K562 (cell line): ENCODE results near the gene SPTBN4. TPM values are rescaled to one million over a fixed set of nuclear protein-coding genes. Genes with fewer than 3 reads are reported as not detected.

Source experiments
- ELF2 ChIP-seq: fragments of 250-450 bp; sonication (Bioruptor Pico); IDR thresholded peaks from 2 replicates; pipeline ENCODE4 v1.5.0; 2021; ENCODE audit warnings: mild to moderate bottlenecking
- PPARD ChIP-seq: fragments of 250-450 bp; sonication (Bioruptor Pico); IDR thresholded peaks from 2 replicates; pipeline ENCODE4 v1.8.0; 2022; ENCODE audit warnings: inconsistent platforms, mild to moderate bottlenecking, moderate library complexity
- SIX5 ChIP-seq, 2 experiments: IDR thresholded peaks; 2 replicates each; pipeline ENCODE4 v1.6.1; 2011; ENCODE audit warnings: low read length in 2 of 2, borderline replicate concordance in 1 of 2, low read depth in 1 of 2, mild to moderate bottlenecking in 1 of 2, moderate library complexity in 1 of 2; ENCODE audit not compliant: insufficient read depth in 1 of 2
- polyA plus RNA-seq, 8 experiments: library from polyadenylated mRNA; depleted of rRNA in 4 of 8; stranded (reverse) in 5 of 8; unstranded in 3 of 8; fragments of >200 nt; fragmentation: Nextera tagmentation in 2 of 8; fragmentation: Illumina TruSeq in 1 of 8; extraction: Ambion mirVana in 2 of 8; extraction: Trizol in 1 of 8; gene quantifications; 2 replicates each; pipeline versions ENCODE4 v1.2.1 to v1.2.3, GENCODE V29; 2011 to 2014; ENCODE audit warnings: inconsistent platforms in 1 of 8, missing spikeins in 1 of 8
- total RNA-seq, 7 experiments: library from RNA; depleted of rRNA in 6 of 7; stranded (reverse); fragments of >200 nt in 6 of 7; fragmentation: Illumina TruSeq in 2 of 7; extraction: Trizol in 2 of 7; gene quantifications; 2 replicates each; pipeline versions ENCODE4 v1.2.1 to v1.2.3, GENCODE V29; 2011 to 2021; ENCODE audit warnings: low replicate concordance in 1 of 7
- TF ChIP-seq, protein P1 (sequence below): fragments of 450-650 bp; formaldehyde crosslinking; IDR thresholded peaks from 2 replicates; pipeline ENCODE4 v1.4.0; 2020; ENCODE audit warnings: mild to moderate bottlenecking
- TF ChIP-seq, protein P2 (sequence below): sonication (generic); formaldehyde crosslinking; IDR thresholded peaks from 2 replicates; pipeline ENCODE4 v1.8.0; 2023; ENCODE audit warnings: mild to moderate bottlenecking, missing genetic modification reagents

SPTBN4 gene
- total and polyA plus RNA-seq, 9 of the 15 experiments (the other 6 are each of a cell fraction or from before 2014, with no cell fraction given): 0.01 to 1.5 (median 0.86) TPM

DNA sequence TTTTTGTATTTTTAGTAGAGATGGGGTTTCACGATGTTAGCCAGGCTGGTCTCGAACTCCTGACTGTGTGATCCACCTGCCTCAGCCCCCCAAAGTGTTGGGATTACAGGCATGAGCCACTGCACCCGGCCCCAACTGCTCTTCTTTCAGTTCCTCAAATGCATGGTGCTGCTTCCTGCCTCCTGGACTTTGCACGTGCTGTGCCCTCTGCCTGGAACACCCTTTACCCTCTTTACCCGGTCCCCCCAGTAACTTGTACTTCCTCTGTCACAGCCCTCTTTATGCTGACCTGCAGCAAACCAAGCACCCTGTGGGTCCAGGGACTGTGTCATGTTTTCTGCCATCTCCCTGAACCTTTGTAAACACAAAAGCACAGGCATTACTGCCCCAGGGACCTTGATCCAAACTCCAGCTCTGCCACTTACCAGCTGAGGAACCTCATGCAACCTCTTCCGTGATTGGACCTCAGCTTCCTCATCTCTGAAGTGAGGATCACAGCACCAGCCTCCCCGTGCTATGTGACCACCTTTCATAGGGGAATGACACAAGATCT lies 5.1 kb upstream of the SPTBN4 start (continued):
- TF ChIP-seq, protein P1, sequence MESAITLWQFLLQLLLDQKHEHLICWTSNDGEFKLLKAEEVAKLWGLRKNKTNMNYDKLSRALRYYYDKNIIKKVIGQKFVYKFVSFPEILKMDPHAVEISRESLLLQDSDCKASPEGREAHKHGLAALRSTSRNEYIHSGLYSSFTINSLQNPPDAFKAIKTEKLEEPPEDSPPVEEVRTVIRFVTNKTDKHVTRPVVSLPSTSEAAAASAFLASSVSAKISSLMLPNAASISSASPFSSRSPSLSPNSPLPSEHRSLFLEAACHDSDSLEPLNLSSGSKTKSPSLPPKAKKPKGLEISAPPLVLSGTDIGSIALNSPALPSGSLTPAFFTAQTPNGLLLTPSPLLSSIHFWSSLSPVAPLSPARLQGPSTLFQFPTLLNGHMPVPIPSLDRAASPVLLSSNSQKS (CRISPR knock-in tag): no peak
- TF ChIP-seq PPARD: no peak
- no peak for TF ChIP-seq SIX5 (IDR thresholded peaks at IDR 0.05; ENCODE audit: borderline replicate concordance in 1 of 2, insufficient read depth in 1 of 2, low read depth in 1 of 2, low read length in 2 of 2)
- TF ChIP-seq, protein P2, sequence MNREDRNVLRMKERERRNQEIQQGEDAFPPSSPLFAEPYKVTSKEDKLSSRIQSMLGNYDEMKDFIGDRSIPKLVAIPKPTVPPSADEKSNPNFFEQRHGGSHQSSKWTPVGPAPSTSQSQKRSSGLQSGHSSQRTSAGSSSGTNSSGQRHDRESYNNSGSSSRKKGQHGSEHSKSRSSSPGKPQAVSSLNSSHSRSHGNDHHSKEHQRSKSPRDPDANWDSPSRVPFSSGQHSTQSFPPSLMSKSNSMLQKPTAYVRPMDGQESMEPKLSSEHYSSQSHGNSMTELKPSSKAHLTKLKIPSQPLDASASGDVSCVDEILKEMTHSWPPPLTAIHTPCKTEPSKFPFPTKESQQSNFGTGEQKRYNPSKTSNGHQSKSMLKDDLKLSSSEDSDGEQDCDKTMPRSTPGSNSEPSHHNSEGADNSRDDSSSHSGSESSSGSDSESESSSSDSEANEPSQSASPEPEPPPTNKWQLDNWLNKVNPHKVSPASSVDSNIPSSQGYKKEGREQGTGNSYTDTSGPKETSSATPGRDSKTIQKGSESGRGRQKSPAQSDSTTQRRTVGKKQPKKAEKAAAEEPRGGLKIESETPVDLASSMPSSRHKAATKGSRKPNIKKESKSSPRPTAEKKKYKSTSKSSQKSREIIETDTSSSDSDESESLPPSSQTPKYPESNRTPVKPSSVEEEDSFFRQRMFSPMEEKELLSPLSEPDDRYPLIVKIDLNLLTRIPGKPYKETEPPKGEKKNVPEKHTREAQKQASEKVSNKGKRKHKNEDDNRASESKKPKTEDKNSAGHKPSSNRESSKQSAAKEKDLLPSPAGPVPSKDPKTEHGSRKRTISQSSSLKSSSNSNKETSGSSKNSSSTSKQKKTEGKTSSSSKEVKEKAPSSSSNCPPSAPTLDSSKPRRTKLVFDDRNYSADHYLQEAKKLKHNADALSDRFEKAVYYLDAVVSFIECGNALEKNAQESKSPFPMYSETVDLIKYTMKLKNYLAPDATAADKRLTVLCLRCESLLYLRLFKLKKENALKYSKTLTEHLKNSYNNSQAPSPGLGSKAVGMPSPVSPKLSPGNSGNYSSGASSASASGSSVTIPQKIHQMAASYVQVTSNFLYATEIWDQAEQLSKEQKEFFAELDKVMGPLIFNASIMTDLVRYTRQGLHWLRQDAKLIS (CRISPR knock-in tag): no peak
- no peak for TF ChIP-seq ELF2 (CRISPR knock-in tag)
